CMK (cell line): ENCODE results near the gene FGGY.

Experiments
- DNase-seq: peaks from one replicate; pipeline ENCODE4 v3.0.0-alpha.2; 2010; ENCODE audit warnings: low read depth

FGGY gene

GRCh38 chr1:59768792-59769735 is 472.2 kb downstream of the FGGY start:
- DNase-seq = no peak

- no peak for DNase-seq
These were observed 472.8 kb downstream of the FGGY start for GRCh38 chr1:59769736-59770095.

- DNase-seq = no peak
These were observed 474.5 kb downstream of the FGGY start for GRCh38 chr1:59771361-59771760.

- DNase-seq = no peak
These were observed 478.6 kb downstream of the FGGY start for GRCh38 chr1:59775480-59775879.

GRCh38 chr1:59776960-59777852 is 480.3 kb downstream of the FGGY start:
- DNase-seq = no peak

GRCh38 chr1:59779949-59780348 is 483.1 kb downstream of the FGGY start:
- DNase-seq = no peak

- DNase-seq = no peak
These were observed 491.9 kb downstream of the FGGY start for GRCh38 chr1:59788825-59789224.

- DNase-seq = no peak
These were observed 501.7 kb downstream of the FGGY start for GRCh38 chr1:59798600-59798999.

GRCh38 chr1:59803458-59804038 is 506.7 kb downstream of the FGGY start:
- DNase-seq = no peak

- DNase-seq = no peak
These were observed 507.4 kb downstream of the FGGY start for GRCh38 chr1:59804301-59804700.

- DNase-seq = no peak
These were observed 508.7 kb downstream of the FGGY start for GRCh38 chr1:59805554-59805953.
